Left lung (tissue), 10 donors: ENCODE measurements around the gene ACTN1. TPM values are rescaled to one million over a fixed set of nuclear protein-coding genes. Genes with fewer than 3 reads are reported as not detected.

Source experiments
- ATAC-seq: fragments of 200-7000 bp; cut with Tn5 transposase; one replicate; pipeline ENCODE4 v1.9.1; 2020; ENCODE audit warnings: moderate library complexity
- DNase-seq, 4 donors: peaks; one replicate each; pipeline ENCODE4 v3.0.0-alpha.2; 2013 to 2020
- H3K27ac ChIP-seq, 2 donors: fragments of 200-600 bp; sonication (generic) in 1 of 2; one replicate each; pipeline versions ENCODE4 v1.5.0 to v1.8.0; 2020 to 2021
- H3K27me3 ChIP-seq, 2 donors: fragments of 200-600 bp; sonication (generic) in 1 of 2; one replicate each; pipeline versions ENCODE4 v1.5.0 to v1.8.0; 2020 to 2021
- H3K36me3 ChIP-seq, 2 donors: fragments of 200-600 bp; sonication (generic) in 1 of 2; one replicate each; pipeline versions ENCODE4 v1.5.0 to v1.8.0; 2020 to 2021
- H3K4me1 ChIP-seq, 2 donors: fragments of 200-600 bp; one replicate each; pipeline ENCODE4 v1.8.0; 2021
- H3K4me3 ChIP-seq, 2 donors: fragments of 200-600 bp; sonication (generic) in 1 of 2; one replicate each; pipeline versions ENCODE4 v1.5.0 to v1.8.0; 2020 to 2021; ENCODE audit warnings: mild to moderate bottlenecking in 1 of 2
- H3K9me3 ChIP-seq, 2 donors: fragments of 200-600 bp; sonication (generic) in 1 of 2; one replicate each; pipeline versions ENCODE4 v1.5.0 to v1.8.0; 2020 to 2021
- intact Hi-C, 2 donors: fragments of 100-400 bp; cut with DNase I; formaldehyde crosslinking; loops; one replicate each; pipeline versions ENCODE4 v1.11.2 to v1.14.2; 2022
- polyA plus RNA-seq, 6 donors: library from polyadenylated mRNA; unstranded; fragments of 120-200 nt; gene quantifications; one replicate each; pipeline ENCODE4 v1.2.1, GENCODE V29; 2013; ENCODE audit not compliant: insufficient read length in 6 of 6
- total RNA-seq, 2 donors: library from RNA; stranded (reverse); fragmentation: NEBNext Ultra II Directional; extraction: Animal tissue kit (Norgen Biotek cat#: 25700); gene quantifications; one replicate each; pipeline ENCODE4 v1.2.1, GENCODE V29; 2021
- TF ChIP-seq, protein P1 (sequence below), 2 donors: fragments of 200-600 bp; sonication (generic) in 1 of 2; IDR thresholded peaks; one replicate each; pipeline versions ENCODE4 v1.5.0 to v1.8.0; 2021; ENCODE audit warnings: antibody characterized with exemption in 2 of 2
- donor health status: DM: no; HTN: yes; CAD: no.
- donor health status: DM: no; HTN: no; CAD: no.

Gene ACTN1
- total and polyA plus RNA-seq, 8 donors, result 125 to 225 (median 146) TPM

DNA sequence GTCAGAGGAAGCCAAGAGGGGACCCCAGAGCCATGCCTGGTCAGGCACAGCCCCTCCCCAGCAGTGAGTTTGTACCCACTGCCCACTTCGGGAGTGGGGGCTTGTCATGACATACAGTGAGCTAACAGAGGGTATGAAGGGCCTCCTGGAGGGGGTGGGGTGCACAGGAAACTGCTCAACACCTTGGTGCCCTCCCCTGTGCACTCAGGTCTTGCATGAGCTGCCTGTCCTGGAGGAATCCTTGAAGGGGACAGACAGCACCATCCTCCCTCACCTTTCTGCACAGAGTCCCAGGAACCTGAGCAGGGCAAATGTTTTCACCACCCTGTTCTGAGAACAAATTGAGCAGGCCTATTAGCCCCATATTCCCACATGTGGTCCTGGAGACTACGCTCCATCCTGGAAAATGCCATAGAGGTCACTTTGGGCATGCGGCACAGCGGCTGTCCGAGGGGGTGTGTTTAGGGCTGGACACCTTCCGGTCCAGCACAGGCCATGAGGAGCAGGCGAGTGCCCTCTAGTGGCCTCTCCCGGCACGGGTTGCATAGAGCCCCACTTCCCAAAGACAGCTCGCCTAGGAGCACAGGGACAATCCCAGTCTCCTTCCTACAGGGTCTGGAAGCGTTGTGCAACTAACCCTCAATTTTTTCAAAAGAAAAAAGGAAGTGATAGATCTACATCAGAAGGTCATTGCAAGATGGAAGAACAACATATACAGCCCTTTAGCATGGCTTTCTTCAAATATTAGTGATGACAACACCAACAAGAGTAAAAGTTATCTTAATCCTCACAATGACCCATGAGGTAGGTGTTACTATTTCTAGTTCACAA, 154.4 kb downstream of the ACTN1 start:
- no peaks in the 10 kb centered on the region for H3K27me3 ChIP-seq
- H3K4me1 ChIP-seq, result peaks cover 2 to 9% of the 10 kb centered on the region in 2 donors
- no peak overlapping the region for H3K4me3 ChIP-seq
- TF ChIP-seq, protein P1, sequence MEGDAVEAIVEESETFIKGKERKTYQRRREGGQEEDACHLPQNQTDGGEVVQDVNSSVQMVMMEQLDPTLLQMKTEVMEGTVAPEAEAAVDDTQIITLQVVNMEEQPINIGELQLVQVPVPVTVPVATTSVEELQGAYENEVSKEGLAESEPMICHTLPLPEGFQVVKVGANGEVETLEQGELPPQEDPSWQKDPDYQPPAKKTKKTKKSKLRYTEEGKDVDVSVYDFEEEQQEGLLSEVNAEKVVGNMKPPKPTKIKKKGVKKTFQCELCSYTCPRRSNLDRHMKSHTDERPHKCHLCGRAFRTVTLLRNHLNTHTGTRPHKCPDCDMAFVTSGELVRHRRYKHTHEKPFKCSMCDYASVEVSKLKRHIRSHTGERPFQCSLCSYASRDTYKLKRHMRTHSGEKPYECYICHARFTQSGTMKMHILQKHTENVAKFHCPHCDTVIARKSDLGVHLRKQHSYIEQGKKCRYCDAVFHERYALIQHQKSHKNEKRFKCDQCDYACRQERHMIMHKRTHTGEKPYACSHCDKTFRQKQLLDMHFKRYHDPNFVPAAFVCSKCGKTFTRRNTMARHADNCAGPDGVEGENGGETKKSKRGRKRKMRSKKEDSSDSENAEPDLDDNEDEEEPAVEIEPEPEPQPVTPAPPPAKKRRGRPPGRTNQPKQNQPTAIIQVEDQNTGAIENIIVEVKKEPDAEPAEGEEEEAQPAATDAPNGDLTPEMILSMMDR (IDR thresholded peaks at IDR 0.05), result peak; percentile 89 to 91
- ATAC-seq (peak; percentile 98), DNase-seq (peak in 3 of 4 donors; percentile 77 to 94 (median 85))
- H3K27ac ChIP-seq, result no peak overlapping the region
- intact Hi-C loops, result no loop called here
- no peaks in the 10 kb centered on the region for H3K36me3 ChIP-seq
- no peaks in the 10 kb centered on the region for H3K9me3 ChIP-seq

DNA sequence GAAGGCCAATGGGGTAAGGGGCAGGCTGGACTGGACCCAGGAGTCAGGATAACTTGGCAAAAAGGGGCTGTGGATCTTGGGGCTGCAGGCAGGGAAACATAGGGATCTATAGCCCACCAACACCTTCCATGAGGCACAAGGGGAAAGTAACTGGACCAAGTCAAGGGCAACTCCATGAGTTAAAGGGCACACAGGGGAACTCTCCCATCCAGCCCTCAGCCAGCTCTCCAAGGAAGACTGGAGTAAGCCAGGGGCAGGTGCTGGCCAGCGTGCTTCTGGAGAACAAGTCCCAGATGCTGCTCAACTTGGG, 154.9 kb downstream of the ACTN1 start:
- H3K27ac ChIP-seq, result no peak overlapping the region
- DNase-seq, result no peak
- no peak for ATAC-seq
- H3K4me3 ChIP-seq, result no peak overlapping the region
- H3K9me3 ChIP-seq, result no peaks in the 10 kb centered on the region
- peaks cover 7 to 14% of the 10 kb centered on the region in 2 donors for H3K4me1 ChIP-seq
- no peaks in the 10 kb centered on the region for H3K27me3 ChIP-seq
- no peaks in the 10 kb centered on the region for H3K36me3 ChIP-seq
- TF ChIP-seq, protein P1 (IDR thresholded peaks at IDR 0.05), result no peak
- intact Hi-C loops, result no loop called here

Other genes with a start within 250 kb of the ACTN1 start
- 100 to 1,000 TPM; 292 to 395 TPM for gene ZFP36L1, start 186.2 kb downstream of the ACTN1 start, total RNA-seq
- 100 to 1,000 TPM; 412 to 603 (median 517) TPM for gene ZFP36L1, start 186.2 kb downstream of the ACTN1 start, polyA plus RNA-seq
- gene DCAF5, start 173.8 kb upstream of the ACTN1 start, total RNA-seq, result 10 to 100 TPM; 45.9 to 46.9 TPM
- gene DCAF5, start 173.8 kb upstream of the ACTN1 start, polyA plus RNA-seq, result 10 to 100 TPM; 55.5 to 66.9 (median 59.8) TPM
- gene EXD2, start 212.2 kb upstream of the ACTN1 start, total RNA-seq, result 10 to 100 TPM; 24.0 to 25.4 TPM
- 10 to 100 TPM; 29.1 to 39.0 (median 32.8) TPM for gene EXD2, start 212.2 kb upstream of the ACTN1 start, polyA plus RNA-seq